AG09319 (cell line): ENCODE results near the gene KSR1.

ENCODE experiments used
- DNase-seq: peaks from one replicate; pipeline ENCODE4 v3.0.0-alpha.2; 2010; ENCODE audit warnings: low read depth; ENCODE audit errors: extremely low read depth
- TF ChIP-seq, protein P1 (sequence below): IDR thresholded peaks from 2 replicates; pipeline ENCODE4 v1.5.1; 2011; ENCODE audit warnings: low read depth, mild to moderate bottlenecking, inconsistent platforms, low read length, moderate library complexity

Gene KSR1

DNA sequence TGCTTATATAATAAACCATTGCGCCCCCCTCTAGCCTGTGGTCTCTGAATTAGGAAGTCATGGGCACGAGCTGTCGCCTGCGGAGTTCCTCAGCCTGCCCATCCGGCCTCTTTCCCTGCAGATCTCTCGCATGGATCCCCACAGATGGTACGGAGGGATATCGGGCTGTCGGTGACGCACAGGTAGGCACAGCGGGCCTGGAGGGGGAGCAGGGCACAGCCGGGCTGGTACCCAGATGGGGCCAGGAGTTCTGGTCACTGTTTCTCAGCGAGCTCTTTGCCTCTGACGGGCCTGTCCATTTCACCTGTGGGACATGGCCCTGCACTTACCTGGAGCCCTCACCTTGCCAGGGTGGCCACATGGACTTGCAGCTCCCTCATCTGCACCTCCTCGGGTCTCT, 132.1 kb downstream of the KSR1 start:
- TF ChIP-seq, protein P1, sequence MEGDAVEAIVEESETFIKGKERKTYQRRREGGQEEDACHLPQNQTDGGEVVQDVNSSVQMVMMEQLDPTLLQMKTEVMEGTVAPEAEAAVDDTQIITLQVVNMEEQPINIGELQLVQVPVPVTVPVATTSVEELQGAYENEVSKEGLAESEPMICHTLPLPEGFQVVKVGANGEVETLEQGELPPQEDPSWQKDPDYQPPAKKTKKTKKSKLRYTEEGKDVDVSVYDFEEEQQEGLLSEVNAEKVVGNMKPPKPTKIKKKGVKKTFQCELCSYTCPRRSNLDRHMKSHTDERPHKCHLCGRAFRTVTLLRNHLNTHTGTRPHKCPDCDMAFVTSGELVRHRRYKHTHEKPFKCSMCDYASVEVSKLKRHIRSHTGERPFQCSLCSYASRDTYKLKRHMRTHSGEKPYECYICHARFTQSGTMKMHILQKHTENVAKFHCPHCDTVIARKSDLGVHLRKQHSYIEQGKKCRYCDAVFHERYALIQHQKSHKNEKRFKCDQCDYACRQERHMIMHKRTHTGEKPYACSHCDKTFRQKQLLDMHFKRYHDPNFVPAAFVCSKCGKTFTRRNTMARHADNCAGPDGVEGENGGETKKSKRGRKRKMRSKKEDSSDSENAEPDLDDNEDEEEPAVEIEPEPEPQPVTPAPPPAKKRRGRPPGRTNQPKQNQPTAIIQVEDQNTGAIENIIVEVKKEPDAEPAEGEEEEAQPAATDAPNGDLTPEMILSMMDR, result no peak
- DNase-seq, result no peak

DNA sequence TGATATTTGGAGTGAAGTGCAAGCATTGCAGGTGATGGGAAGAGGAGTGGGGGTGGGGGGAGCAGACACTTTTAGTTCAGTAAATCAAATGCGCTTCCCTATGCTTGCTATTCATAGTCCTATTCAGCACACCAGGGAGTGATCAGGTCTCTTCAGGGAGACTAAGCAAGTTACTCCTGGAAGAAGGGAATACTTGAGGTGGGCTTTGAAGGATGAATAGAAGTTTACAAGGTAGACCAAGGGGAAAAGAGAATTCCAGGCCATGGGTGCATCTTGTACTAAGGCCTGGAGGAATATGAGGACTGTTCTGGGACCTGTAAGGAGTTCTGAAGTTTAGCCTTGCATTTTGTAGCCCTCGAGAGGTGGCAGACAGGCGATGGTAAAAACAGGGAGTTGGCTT, 134.6 kb downstream of the KSR1 start:
- DNase-seq, result no peak
- TF ChIP-seq, protein P1, result no peak

DNA sequence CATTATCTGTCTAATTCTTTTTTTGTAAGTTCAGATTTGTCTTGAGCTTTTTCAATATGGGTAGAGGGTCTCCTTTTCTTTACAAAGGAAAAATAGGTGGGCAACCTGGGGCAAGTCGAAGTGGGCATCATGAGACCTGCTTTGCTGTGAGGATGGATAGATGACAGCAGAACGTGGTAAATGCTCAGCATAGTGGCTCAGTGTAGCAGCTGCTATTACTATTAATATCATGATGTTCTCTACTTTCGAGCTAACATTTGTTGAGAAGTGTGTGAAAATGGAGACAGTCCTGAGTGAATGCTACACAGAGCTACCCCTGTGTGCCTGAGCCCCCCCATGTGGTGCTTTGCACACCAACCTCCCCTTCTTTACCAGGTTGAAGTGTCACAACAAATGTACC, 135.7 kb downstream of the KSR1 start:
- no peak for DNase-seq
- TF ChIP-seq, protein P1, result no peak

DNA sequence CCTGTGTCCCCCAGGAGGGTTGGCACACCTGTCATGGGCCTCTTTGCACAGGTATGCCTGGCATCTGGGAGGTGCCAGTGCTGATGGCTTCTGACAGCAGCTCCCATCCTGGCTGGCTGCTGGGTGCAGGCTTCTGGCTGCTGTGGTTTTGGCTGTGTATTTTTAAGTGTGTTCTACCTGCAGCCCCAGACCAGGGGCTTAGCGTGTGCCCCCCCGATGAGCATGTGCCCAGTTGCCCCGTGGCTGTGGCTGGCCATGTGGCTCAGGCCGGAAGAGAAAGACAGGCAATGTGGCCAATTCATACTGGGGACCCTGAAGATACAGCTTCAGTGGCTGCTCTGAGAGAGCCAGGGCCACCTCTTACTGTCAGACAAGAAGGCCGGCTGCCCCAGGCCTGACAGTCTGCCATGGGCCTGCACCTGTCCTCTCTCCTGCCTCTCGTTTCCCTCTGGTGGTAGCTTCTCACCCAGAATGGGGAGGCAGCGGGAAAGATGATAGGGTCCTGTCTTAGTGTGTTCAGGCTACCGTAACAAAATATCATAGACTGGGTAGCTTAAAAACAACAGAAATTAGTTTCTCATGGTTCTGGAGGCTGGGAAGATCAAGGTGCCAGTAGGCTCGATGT, 137.1 kb downstream of the KSR1 start:
- TF ChIP-seq, protein P1, result no peak
- no peak for DNase-seq

DNA sequence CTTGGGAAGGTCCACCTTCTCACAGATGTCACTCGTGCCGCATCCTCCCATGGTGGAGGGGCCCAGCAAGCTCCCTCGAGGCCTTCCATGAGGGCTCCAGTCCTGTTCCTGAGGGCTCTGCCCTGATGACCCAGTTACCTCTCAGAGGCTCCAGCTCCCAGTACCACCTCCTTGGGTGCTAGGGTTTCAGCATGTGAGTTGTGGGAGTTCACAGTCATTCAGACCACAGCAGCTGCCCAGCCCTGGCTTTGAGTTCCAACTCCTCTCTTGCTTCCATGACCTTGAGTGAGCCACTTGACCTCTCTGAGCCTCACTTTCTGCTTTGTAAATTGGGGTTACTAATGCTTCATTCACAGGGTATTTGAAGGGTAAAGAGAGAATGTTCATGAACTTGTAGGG, 137.6 kb downstream of the KSR1 start:
- DNase-seq, result no peak
- TF ChIP-seq, protein P1, result no peak

DNA sequence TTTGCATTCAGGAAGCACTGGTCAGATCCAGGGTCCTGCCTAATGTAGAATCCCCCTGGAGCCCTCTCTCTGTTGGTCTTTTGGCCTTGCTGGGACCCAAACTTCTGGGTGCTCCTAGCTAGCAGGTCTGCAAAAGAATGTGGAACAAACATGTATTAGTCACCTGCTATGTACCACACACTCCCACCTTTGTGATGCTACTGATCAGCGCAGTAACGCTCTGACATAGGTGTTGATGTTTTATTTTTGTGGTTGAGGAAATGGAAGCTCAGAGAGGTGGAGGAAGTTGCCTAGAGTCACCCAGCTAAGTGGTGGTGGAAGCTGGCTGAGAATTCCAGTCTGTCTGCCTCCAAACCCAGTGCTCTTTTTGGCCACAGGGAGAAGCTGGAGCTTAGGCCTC, 139.0 kb downstream of the KSR1 start:
- TF ChIP-seq, protein P1, result no peak
- DNase-seq, result no peak

DNA sequence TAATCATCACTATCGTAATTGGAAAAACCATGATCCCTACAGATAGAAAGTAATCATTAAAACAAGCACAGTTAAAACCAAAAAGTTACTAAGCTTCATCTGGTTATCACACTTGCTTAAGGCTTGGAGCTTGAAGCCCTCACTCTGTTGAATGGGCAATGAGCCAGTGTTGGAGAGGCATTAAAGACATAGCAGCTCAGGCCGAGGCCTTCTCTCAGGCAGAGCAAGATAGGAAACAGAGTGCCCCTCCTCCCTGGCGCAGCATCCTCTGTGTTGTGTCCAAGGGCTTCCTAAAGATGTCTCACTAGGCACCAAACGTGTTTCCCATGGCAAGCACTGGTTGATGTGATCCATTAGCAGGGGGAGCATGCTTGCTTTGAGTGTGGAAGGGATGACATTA, 139.8 kb downstream of the KSR1 start:
- TF ChIP-seq, protein P1, result no peak
- DNase-seq, result no peak
